ENCODE results near the gene MOB1A. TPM values are rescaled to one million over a fixed set of nuclear protein-coding genes. Genes with fewer than 3 reads are reported as not detected.

MOB1A gene
- total RNA-seq, 1 experiment from 2014 or later: 132 TPM

DNA sequence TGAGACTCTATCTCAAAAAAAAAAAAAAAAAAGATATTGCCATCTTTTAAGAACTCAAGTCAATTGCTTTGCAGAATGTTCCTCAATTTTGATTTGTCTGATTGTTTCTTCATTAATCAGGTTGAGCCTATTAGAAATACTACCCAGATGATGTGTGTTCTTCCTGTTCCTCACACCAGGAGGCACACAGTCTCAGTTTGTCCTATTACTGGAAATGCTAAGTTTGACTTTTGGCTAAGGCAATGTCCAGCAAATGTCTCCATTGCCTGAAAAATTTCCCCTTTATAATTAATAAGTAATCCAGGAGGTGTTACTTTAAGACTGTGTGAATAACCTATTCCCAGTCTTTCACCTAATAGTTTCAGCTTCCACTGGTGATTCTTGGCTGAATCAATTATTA lies 59.3 kb downstream of the MOB1A start:
- Histone ChIP-seq H4K20me1 (ENCODE audit: insufficient read depth) (no peaks in the 10 kb centered on the region), H3K4me2 (ENCODE audit: low read length) (no peak overlapping the region), H3K9ac (ENCODE audit: low read length) (no peak overlapping the region), H3K27ac (ENCODE audit: low read depth, low read length) (no peak overlapping the region), H3K4me1 (ENCODE audit: control insufficient read depth in 1 of 2, insufficient read depth in 2 of 2, low read length in 2 of 2) (no peaks in the 10 kb centered on the region), H3K36me3 (ENCODE audit: control insufficient read depth in 1 of 2, insufficient read depth in 2 of 2, low read length in 2 of 2) (no peaks in the 10 kb centered on the region), H3K79me2 (ENCODE audit: insufficient read depth, low read length) (no peaks in the 10 kb centered on the region), H3K9me2 (ENCODE audit: insufficient read depth) (no peaks in the 10 kb centered on the region), H3K4me3 (replicated peaks in 1 of 2; ENCODE audit: low read depth in 1 of 2, low read length in 2 of 2) (no peak overlapping the region), H3K9me3 (ENCODE audit: control insufficient read depth in 1 of 2, insufficient read depth in 1 of 2, low read depth in 1 of 2, low read length in 2 of 2) (no peaks in the 10 kb centered on the region), H2AFZ (ENCODE audit: low read depth, low read length, poor library complexity, severe bottlenecking) (no peak overlapping the region), H3K27me3 (ENCODE audit: insufficient read depth, low read length) (no peaks in the 10 kb centered on the region)
- ChIA-PET POLR2A (no interaction called here), CTCF (no interaction called here), RAD21 (ENCODE audit: low non-redundant PET in 1 of 2, low total read pairs in 2 of 2, uncharacterized antibody in 2 of 2, unreplicated experiment in 2 of 2) (no interaction called here)
- TF ChIP-seq EZH2phosphoT487 (IDR thresholded peaks at IDR 0.05; ENCODE audit: borderline replicate concordance) (no peak), SP1 (IDR thresholded peaks at IDR 0.05; ENCODE audit: low read depth) (no peak), POLR2AphosphoS5 (IDR thresholded peaks at IDR 0.05; ENCODE audit: low read depth, low read length) (no peak), ELF1 (IDR thresholded peaks at IDR 0.05; ENCODE audit: borderline replicate concordance, low read depth) (no peak), FOSL1 (IDR thresholded peaks at IDR 0.05; ENCODE audit: low read depth) (no peak), CEBPB (IDR thresholded peaks at IDR 0.05; ENCODE audit: low read depth) (no peak), EZH2 (IDR thresholded peaks at IDR 0.05) (no peak), ZFX (IDR thresholded peaks at IDR 0.05) (no peak), CTCF (IDR thresholded peaks at IDR 0.05 in 2 of 3, conservative IDR thresholded peaks at IDR 0.05 in 1 of 3; ENCODE audit: borderline replicate concordance in 1 of 3, insufficient read depth in 1 of 3, low read depth in 2 of 3, low read length in 2 of 3) (no peak), SRF (IDR thresholded peaks at IDR 0.05; ENCODE audit: low read depth) (no peak), EGR1 (IDR thresholded peaks at IDR 0.05; ENCODE audit: low read depth) (no peak), POLR2A (IDR thresholded peaks at IDR 0.05; ENCODE audit: borderline replicate concordance, extremely low read depth, insufficient read depth, insufficient read length) (no peak), YY1 (IDR thresholded peaks at IDR 0.05; ENCODE audit: extremely low read depth, insufficient replicate concordance, low read depth, low read length) (no peak), TCF7L2 (IDR thresholded peaks at IDR 0.05; ENCODE audit: borderline replicate concordance, extremely low read depth, insufficient read depth, insufficient read length) (no peak), ZNF274 (IDR thresholded peaks at IDR 0.05; ENCODE audit: low read depth, low read length) (no peak)
- TF ChIP-seq, protein P1, sequence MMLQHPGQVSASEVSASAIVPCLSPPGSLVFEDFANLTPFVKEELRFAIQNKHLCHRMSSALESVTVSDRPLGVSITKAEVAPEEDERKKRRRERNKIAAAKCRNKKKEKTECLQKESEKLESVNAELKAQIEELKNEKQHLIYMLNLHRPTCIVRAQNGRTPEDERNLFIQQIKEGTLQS (IDR thresholded peaks at IDR 0.05): no peak
- TF ChIP-seq, protein P2, sequence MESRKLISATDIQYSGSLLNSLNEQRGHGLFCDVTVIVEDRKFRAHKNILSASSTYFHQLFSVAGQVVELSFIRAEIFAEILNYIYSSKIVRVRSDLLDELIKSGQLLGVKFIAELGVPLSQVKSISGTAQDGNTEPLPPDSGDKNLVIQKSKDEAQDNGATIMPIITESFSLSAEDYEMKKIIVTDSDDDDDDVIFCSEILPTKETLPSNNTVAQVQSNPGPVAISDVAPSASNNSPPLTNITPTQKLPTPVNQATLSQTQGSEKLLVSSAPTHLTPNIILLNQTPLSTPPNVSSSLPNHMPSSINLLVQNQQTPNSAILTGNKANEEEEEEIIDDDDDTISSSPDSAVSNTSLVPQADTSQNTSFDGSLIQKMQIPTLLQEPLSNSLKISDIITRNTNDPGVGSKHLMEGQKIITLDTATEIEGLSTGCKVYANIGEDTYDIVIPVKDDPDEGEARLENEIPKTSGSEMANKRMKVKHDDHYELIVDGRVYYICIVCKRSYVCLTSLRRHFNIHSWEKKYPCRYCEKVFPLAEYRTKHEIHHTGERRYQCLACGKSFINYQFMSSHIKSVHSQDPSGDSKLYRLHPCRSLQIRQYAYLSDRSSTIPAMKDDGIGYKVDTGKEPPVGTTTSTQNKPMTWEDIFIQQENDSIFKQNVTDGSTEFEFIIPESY (IDR thresholded peaks at IDR 0.05; ENCODE audit: extremely low read depth, insufficient replicate concordance, low read length): no peak
- TF ChIP-seq, protein P3, sequence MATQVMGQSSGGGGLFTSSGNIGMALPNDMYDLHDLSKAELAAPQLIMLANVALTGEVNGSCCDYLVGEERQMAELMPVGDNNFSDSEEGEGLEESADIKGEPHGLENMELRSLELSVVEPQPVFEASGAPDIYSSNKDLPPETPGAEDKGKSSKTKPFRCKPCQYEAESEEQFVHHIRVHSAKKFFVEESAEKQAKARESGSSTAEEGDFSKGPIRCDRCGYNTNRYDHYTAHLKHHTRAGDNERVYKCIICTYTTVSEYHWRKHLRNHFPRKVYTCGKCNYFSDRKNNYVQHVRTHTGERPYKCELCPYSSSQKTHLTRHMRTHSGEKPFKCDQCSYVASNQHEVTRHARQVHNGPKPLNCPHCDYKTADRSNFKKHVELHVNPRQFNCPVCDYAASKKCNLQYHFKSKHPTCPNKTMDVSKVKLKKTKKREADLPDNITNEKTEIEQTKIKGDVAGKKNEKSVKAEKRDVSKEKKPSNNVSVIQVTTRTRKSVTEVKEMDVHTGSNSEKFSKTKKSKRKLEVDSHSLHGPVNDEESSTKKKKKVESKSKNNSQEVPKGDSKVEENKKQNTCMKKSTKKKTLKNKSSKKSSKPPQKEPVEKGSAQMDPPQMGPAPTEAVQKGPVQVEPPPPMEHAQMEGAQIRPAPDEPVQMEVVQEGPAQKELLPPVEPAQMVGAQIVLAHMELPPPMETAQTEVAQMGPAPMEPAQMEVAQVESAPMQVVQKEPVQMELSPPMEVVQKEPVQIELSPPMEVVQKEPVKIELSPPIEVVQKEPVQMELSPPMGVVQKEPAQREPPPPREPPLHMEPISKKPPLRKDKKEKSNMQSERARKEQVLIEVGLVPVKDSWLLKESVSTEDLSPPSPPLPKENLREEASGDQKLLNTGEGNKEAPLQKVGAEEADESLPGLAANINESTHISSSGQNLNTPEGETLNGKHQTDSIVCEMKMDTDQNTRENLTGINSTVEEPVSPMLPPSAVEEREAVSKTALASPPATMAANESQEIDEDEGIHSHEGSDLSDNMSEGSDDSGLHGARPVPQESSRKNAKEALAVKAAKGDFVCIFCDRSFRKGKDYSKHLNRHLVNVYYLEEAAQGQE (IDR thresholded peaks at IDR 0.05; ENCODE audit: low read depth): no peak
- BruUV-seq (replicated peaks): no TSS peak
- no peak for ATAC-seq
- no peak for DNase-seq (ENCODE audit: low read depth, low spot score)
- intact Hi-C loops (cut with micrococcal nuclease): no loop called here
